HG02642 (cell line): ENCODE results near the gene TAS2R60.
"Not testable (repeated sequence)": the region's sequence is repeated elsewhere in the genome, so short reads cannot be mapped to it uniquely, and the experiment has no call there.

Experiments used
- ATAC-seq: cut with Tn5 transposase; IDR thresholded peaks from one replicate; pipeline ENCODE4 v1.9.1; 2021; ENCODE audit warnings: mild to moderate bottlenecking; ENCODE audit not compliant: unreplicated experiment, poor library complexity

Gene TAS2R60, protein sequence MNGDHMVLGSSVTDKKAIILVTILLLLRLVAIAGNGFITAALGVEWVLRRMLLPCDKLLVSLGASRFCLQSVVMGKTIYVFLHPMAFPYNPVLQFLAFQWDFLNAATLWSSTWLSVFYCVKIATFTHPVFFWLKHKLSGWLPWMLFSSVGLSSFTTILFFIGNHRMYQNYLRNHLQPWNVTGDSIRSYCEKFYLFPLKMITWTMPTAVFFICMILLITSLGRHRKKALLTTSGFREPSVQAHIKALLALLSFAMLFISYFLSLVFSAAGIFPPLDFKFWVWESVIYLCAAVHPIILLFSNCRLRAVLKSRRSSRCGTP

GRCh38 chr7:143443153-143443552 is at the start of gene TAS2R60:
Gene TAS2R60, plus strand, starts transcription at chr7:143443453. Its CDS starts 0 bp downstream, at chr7:143443453.
- ATAC-seq = no peak

DNA sequence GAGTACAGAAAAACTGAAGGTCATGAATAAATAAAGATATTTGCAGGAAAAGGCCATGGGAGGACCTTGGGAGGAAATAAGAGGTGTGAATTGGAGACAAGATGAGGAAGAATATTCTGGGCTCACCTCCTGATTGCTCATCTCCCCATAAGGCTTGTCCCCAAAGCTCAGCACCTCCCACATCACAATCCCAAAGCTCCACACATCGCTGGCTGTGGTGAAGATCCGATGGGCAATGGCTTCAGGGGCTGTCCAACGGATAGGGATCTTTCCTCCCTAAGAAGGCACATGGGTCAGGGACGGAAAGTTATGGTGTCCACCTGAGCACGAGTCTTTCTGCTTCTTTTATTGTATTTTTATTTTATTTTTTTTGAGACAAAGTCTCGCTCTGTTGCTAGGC is 49.2 kb upstream of the TAS2R60 start:
- ATAC-seq = no peak

DNA sequence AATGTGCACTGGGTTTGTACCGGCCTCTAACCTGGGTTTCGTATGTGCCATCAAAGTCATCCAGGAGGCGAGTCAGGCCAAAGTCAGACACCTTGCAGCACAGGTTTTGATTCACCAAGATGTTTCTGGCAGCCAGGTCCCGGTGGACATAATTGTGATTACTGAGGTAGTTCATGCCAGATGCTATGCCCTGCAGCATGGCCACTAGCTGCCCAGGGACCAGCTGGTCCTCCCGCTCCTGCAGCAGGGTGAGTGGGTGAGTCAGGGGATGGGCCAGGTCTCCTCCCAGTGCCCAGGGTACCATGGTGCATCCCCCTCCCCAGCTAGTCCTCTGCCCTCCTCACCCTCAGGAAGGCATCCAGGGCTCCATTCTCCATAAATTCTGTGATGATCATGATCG is 48.5 kb upstream of the TAS2R60 start:
- no peak for ATAC-seq

DNA sequence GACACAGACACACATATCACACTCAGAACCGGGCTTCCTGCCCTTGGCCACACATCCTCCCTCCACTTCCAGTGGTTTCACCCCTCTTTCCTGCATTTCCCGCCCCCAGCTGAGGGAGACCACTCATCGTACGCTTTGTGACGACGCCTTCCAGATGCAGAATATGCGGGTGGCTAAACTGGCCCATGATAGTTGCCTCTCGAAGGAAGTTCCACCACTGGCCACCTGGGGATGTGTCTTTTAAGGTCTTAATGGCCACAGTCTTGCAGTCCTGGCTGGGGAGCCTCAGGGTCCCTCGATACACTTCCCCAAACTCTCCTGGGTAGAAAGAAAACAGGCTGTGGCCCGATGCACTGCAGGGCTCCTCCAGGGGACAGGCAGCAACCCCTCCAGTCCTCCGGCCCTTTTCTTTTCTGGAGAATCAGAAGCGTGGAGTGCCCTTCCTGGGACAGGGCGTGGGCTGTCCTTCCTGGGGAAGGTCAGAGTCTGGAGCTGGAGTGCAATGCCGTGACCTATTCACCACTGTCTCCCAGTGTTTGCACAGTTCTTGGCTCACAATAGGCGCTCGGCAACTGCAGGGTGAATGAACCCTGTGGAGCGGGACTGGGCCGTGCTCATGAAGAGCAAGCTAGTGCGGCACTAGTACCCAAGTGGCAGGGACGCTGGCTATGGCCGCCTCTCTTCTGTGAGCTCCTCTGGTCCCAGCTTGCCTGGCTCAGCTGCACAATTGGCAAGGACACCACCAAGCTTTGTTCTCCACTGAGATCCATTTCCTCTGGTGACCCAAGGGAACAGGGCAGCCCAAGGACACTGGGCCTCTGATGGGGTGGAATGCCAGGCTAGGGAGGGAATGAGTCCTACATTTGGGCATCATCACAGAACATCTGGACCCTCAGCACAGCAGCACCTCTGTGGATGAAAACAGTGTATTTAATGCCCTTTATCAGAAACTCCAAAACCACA is 47.8 kb upstream of the TAS2R60 start:
- ATAC-seq = no peak

- no peak for ATAC-seq
These were observed 47.1 kb upstream of the TAS2R60 start for GRCh38 chr7:143396182-143396581.

- no peak for ATAC-seq
These were observed 46.4 kb upstream of the TAS2R60 start for GRCh38 chr7:143396625-143397556.

DNA sequence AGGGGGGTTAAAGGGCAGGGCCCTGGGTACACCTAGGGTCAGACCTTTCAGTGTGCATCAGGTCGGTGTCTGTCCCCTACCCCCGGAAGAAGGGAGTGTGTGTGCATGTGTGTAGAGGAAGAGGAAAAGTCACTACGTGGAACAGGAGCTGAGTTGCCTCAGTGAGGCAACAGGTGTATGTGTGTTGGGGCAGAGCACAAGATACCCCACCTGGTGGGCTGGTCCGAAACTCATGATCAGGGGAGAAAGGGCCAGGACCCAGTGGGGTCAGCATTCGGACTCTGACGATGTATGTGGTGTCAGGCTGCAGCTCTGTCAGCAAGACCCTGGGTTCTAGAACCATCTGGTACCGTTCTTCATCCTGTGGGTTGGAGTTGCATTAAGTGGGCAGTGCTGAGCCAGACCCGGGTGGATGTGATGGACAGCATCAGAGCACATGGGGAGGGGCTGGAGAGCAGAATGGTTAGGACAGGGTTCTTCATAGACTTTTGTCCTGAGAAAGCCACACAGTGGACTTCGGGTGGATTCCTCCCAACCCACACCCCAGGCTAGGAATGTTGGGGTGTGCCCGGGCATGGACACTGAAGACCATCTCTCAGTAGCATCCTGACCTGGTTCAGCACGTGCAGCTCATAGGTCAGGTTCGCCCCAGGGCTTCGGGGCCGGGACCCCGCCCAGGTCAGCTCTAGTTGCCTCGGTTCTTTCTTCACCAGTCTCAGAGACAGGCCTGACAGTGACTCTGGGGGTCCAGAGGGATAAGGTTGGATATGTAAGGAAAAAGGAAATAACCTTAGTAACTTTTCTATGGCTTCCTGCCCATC is 45.3 kb upstream of the TAS2R60 start:
- ATAC-seq = no peak

GRCh38 chr7:143398616-143399015 is 44.6 kb upstream of the TAS2R60 start:
- ATAC-seq = no peak

DNA sequence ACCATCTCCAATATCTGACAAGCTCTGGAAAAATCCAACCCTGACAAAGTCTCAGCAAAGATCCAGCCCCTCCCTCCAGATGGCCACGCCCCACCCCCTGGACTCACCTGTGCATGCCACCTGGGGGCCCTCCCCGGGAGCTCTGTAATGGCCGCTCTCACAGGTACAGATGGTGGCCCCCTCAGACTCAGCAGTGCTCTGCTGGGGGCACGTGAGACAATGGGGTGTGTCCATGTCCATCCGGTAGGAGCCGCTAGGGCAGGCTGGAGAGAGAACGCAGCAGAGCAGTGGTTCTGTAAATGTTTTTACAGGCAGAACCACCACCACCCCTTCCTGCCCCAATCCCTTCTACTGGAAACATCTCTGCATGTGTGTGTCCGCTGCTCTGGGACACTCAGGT is 44.1 kb upstream of the TAS2R60 start:
- ATAC-seq = no peak

DNA sequence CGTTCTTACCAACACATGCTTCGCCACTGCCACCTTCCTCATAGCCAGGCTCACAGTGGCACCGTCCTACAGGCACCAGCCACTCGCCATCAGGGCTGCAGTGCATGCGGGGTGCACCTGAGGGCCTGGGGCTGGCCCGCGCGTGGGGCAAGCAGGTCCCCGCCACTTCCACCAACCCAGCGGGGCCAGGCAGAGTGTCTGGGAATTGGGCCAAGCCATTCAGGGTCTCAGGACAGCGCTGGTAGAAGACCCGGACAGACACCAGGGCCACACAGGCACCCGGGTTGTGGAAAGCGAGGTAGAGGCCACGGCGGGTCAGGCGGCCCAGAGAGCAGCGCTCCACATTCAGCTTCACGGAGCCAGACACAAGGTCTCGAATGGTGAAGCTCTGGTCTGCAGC is 43.6 kb upstream of the TAS2R60 start:
- ATAC-seq = no peak

DNA sequence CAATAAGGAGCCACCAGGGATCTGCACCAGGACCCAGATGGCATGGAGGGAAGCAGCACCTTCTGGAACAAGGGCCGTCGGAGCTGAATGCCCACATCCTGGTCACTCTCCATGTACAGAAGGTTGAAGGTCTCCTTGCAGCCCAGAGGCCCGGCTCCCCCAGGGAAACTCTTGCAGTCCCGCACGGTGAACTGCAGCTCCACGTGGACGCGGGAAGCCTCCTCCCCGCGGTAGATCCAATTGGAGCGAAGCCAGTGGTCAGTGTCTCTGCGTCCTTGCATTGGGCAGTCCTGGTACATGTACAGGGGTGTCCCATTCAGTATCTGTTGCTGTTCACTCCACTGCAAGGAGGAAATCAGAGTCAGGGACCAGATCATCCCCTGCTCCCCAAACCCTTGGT is 42.0 kb upstream of the TAS2R60 start:
- ATAC-seq = no peak

- not testable (repeated sequence) for ATAC-seq
These were observed 41.0 kb upstream of the TAS2R60 start for GRCh38 chr7:143402233-143402632.

DNA sequence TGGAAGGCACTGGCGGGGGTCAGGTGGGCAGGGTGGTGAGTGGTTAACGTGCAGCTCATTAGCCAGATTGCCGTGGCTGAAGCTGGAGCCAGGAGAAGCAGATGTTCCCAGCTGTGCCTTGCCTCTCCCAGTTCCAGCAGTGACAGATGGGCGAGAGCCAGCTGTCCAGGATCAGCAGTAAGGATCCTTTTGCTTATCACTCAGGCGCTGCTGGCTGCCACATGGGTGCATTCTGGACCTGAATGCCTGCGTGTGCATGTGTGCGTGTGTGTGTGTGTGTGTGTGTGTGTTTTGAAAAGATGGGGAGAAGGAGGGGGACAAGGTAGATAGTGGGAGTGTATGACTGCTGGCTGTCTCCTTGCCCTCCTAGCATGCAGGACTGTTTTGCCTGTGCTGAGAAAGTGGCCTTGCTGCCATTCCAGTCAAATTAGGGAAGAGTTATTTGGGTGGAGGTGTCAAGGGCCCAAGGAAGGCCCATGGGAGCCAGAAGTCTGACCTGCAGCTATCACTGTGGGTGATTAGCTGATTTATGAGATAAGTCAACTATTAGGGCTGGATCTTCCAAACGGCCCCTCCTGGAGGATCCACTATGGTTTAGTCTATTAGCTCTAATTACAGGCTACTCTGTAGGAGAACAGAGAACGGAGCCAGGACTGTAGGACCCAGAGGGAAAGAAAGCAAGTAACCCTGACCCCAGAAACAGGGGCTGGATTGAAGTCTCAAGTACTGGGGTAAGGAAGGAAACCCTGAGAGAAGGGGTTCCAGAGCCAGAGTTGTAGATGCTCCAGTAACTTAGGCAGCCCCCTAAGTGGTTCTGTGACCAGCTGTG is 37.9 kb upstream of the TAS2R60 start:
- ATAC-seq = no peak

DNA sequence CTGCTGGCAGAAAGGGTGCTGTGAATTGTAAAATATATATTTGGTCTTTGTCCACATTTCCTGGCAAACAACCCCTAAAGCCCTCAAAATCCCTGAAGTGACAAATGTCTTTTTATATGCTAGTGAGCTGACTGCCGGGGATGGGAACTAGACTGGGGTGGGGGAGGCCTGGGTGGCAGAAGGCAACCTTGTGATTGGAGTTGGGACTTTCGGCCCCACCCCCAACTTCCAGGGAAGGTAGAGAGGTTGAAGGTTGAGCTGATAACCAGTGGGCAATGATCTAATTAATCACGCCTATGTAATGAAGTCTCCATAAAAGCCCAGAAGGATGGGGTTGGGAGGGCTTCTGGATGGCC is 37.3 kb upstream of the TAS2R60 start:
- no peak for ATAC-seq

GRCh38 chr7:143407287-143408251 is 35.7 kb upstream of the TAS2R60 start:
- no peak for ATAC-seq

GRCh38 chr7:143408252-143408685 is 35.0 kb upstream of the TAS2R60 start:
- no peak for ATAC-seq

DNA sequence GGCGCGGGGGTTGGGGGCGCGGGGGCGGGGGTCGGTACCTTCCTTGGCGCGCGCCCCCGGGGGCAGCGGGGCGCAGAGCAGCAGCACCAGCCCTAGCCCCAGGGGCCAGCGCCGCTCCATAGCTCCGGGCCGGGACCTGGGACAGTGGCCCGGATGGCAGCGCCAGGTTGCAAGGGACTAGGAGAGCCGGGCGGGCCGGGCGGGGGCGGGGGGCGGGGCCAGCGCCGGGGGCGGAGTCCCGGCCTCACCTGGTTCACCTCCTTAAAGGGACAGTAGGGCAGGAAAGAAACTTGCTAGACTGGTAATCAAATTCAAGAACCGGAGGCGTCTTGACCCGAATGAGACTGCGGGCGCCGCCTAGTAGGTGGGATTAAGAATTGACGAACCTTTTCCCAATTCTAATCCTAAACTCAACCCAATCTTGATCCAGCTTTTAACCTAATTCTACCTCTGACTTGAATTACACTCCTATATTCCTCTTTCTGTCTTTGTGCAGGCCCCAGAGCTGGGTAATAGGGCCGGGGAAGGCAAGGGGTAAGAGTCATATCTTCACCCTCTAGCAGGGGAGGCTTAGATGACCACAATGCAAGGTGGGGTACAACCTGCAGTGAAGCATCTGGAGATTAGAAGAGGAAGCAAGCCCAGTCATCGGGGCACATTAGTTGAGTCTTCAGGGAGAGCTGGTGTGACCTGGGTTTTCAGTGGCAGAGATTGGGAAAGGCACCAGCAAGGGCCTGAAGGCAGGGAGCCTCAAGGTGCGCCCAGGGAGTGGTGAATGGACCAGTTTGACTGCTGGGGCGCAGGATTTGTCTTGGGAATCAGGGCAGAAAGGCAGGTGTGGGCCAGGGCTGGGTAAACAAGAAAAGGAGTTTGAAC is 34.3 kb upstream of the TAS2R60 start, which contains the start of gene EPHA1:
EPHA1 (minus strand) TSS at position 171 of the 876 bp plus-strand sequence; CDS start at position 120, 51 bp downstream.
- no peak for ATAC-seq
